Fibroblast of upper back skin (primary cell): ENCODE results near the gene DIAPH3.
"Not testable (repeated sequence)": the region's sequence is repeated elsewhere in the genome, so short reads cannot be mapped to it uniquely, and the experiment has no call there.

Experiments
- DNase-seq: peaks from one replicate; pipeline ENCODE4 v3.0.0-alpha.2; 2013

The DIAPH3 gene

GRCh38 chr13:60091573-60091972 is 72.2 kb downstream of the DIAPH3 start:
- DNase-seq: no peak

- DNase-seq: peak; percentile 15
Measured at GRCh38 chr13:60090574-60090973, 73.2 kb downstream of the DIAPH3 start.

GRCh38 chr13:60083780-60084179 is 79.9 kb downstream of the DIAPH3 start:
- DNase-seq: not testable (repeated sequence)

- peak; percentile 76 for DNase-seq
Measured at GRCh38 chr13:60080850-60081249, 82.9 kb downstream of the DIAPH3 start.

- DNase-seq: no peak
Measured at GRCh38 chr13:60078226-60078625, 85.5 kb downstream of the DIAPH3 start.

GRCh38 chr13:60075850-60076249 is 87.9 kb downstream of the DIAPH3 start:
- peak; percentile 16 for DNase-seq

- DNase-seq: no peak
Measured at GRCh38 chr13:60074397-60074796, 89.3 kb downstream of the DIAPH3 start.

- DNase-seq: no peak
Measured at GRCh38 chr13:60066226-60066625, 97.5 kb downstream of the DIAPH3 start.

GRCh38 chr13:60062502-60062901 is 101.2 kb downstream of the DIAPH3 start:
- no peak for DNase-seq

GRCh38 chr13:60061737-60062136 is 102.0 kb downstream of the DIAPH3 start:
- DNase-seq: no peak

GRCh38 chr13:60051754-60052285 is 111.9 kb downstream of the DIAPH3 start:
- no peak for DNase-seq

- DNase-seq: not testable (repeated sequence)
Measured at GRCh38 chr13:60048353-60048752, 115.4 kb downstream of the DIAPH3 start.

GRCh38 chr13:60047918-60048317 is 115.8 kb downstream of the DIAPH3 start:
- peak; percentile 20 for DNase-seq

- DNase-seq: no peak
Measured at GRCh38 chr13:60044321-60044720, 119.4 kb downstream of the DIAPH3 start.

- DNase-seq: peak; percentile 5
Measured at GRCh38 chr13:60043262-60043661, 120.5 kb downstream of the DIAPH3 start.

GRCh38 chr13:60040668-60041067 is 123.1 kb downstream of the DIAPH3 start:
- not testable (repeated sequence) for DNase-seq

- no peak for DNase-seq
Measured at GRCh38 chr13:60035874-60036273, 127.9 kb downstream of the DIAPH3 start.

- peak; percentile 16 for DNase-seq
Measured at GRCh38 chr13:60032851-60033250, 130.9 kb downstream of the DIAPH3 start.

- DNase-seq: no peak
Measured at GRCh38 chr13:60028021-60028420, 135.7 kb downstream of the DIAPH3 start.

- DNase-seq: no peak
Measured at GRCh38 chr13:60026286-60026685, 137.4 kb downstream of the DIAPH3 start.

GRCh38 chr13:60020288-60020687 is 143.4 kb downstream of the DIAPH3 start:
- DNase-seq: no peak

- DNase-seq: no peak
Measured at GRCh38 chr13:60019119-60019993, 144.4 kb downstream of the DIAPH3 start.

- no peak for DNase-seq
Measured at GRCh38 chr13:60018536-60018935, 145.2 kb downstream of the DIAPH3 start.

- DNase-seq: no peak
Measured at GRCh38 chr13:60016229-60016628, 147.5 kb downstream of the DIAPH3 start.

GRCh38 chr13:60013166-60013565 is 150.6 kb downstream of the DIAPH3 start:
- DNase-seq: peak; percentile 38
